ENCODE data around the gene SLC25A23.
A peak's percentile ranks its signal among the peaks of the same experiment; 100 is the strongest.

The SLC25A23 gene

GRCh38 chr19:6480848-6481415 lies 21.3 kb upstream of the SLC25A23 start:
- no peak for DNase-seq

- no peak for DNase-seq
These were observed 20.3 kb upstream of the SLC25A23 start for GRCh38 chr19:6479836-6480398.

GRCh38 chr19:6478815-6479214 lies 19.2 kb upstream of the SLC25A23 start:
- DNase-seq, result no peak

GRCh38 chr19:6476896-6477431 lies 17.4 kb upstream of the SLC25A23 start:
- DNase-seq, result no peak

- no peak for DNase-seq
These were observed 16.7 kb upstream of the SLC25A23 start for GRCh38 chr19:6476155-6476895.

- DNase-seq, result no peak
These were observed 15.9 kb upstream of the SLC25A23 start for GRCh38 chr19:6475321-6476108.

GRCh38 chr19:6473647-6474046 lies 14.1 kb upstream of the SLC25A23 start:
- DNase-seq, result no peak

GRCh38 chr19:6472713-6473112 lies 13.1 kb upstream of the SLC25A23 start:
- no peak for DNase-seq

GRCh38 chr19:6471076-6471475 lies 11.5 kb upstream of the SLC25A23 start:
- DNase-seq, result no peak

- DNase-seq, result no peak
These were observed 10.6 kb upstream of the SLC25A23 start for GRCh38 chr19:6470173-6470572.

GRCh38 chr19:6467384-6467783 lies 7.8 kb upstream of the SLC25A23 start:
- no peak for DNase-seq

- DNase-seq, result no peak
These were observed 7.1 kb upstream of the SLC25A23 start for GRCh38 chr19:6466526-6467248.

GRCh38 chr19:6465663-6466062 lies 6.1 kb upstream of the SLC25A23 start:
- DNase-seq, result no peak

GRCh38 chr19:6465006-6465405 lies 5.4 kb upstream of the SLC25A23 start:
- DNase-seq, result no peak

- no peak for DNase-seq
These were observed 4.7 kb upstream of the SLC25A23 start, which contains the start of gene CRB3 for GRCh38 chr19:6464070-6464873. CRB3 (plus strand) TSS chr19:6464271; CDS start chr19:6464702, 431 bp downstream.

GRCh38 chr19:6460099-6460884 lies 700 bp upstream of the SLC25A23 start:
- DNase-seq, result peak; percentile 93

- DNase-seq, result no peak
These were observed 814 bp downstream of the SLC25A23 start for GRCh38 chr19:6458695-6459261.

- DNase-seq, result no peak
These were observed 1.5 kb downstream of the SLC25A23 start for GRCh38 chr19:6457958-6458694.

- no peak for DNase-seq
These were observed 3.7 kb downstream of the SLC25A23 start for GRCh38 chr19:6455924-6456323.

All from amniotic stem cell (primary cell).